ENCODE measurements around the gene PDE4B.
"Not testable (repeated sequence)": the region's sequence is repeated elsewhere in the genome, so short reads cannot be mapped to it uniquely, and the experiment has no call there.

The PDE4B gene

GRCh38 chr1:65817891-65818290 is 25.2 kb downstream of the PDE4B start:
- no peak for DNase-seq

- no peak for DNase-seq
Measured at GRCh38 chr1:65818966-65819365, 26.3 kb downstream of the PDE4B start.

- no peak for DNase-seq
Measured at GRCh38 chr1:65820983-65821382, 28.3 kb downstream of the PDE4B start.

- no peak for DNase-seq
Measured at GRCh38 chr1:65821386-65821785, 28.7 kb downstream of the PDE4B start.

GRCh38 chr1:65824103-65824502 is 31.4 kb downstream of the PDE4B start:
- no peak for DNase-seq

- no peak for DNase-seq
Measured at GRCh38 chr1:65825741-65826140, 33.0 kb downstream of the PDE4B start.

- no peak for DNase-seq
Measured at GRCh38 chr1:65826782-65827181, 34.1 kb downstream of the PDE4B start.

GRCh38 chr1:65827346-65827745 is 34.7 kb downstream of the PDE4B start:
- no peak for DNase-seq

GRCh38 chr1:65830306-65830705 is 37.6 kb downstream of the PDE4B start:
- no peak for DNase-seq

GRCh38 chr1:65832296-65832695 is 39.6 kb downstream of the PDE4B start:
- no peak for DNase-seq

- no peak for DNase-seq
Measured at GRCh38 chr1:65836686-65837085, 44.0 kb downstream of the PDE4B start.

- DNase-seq = no peak
Measured at GRCh38 chr1:65840683-65841082, 48.0 kb downstream of the PDE4B start.

- DNase-seq = no peak
Measured at GRCh38 chr1:65844296-65844695, 51.6 kb downstream of the PDE4B start.

- DNase-seq = no peak
Measured at GRCh38 chr1:65844821-65845534, 52.3 kb downstream of the PDE4B start.

- no peak for DNase-seq
Measured at GRCh38 chr1:65845535-65846060, 52.9 kb downstream of the PDE4B start.

- DNase-seq = no peak
Measured at GRCh38 chr1:65846866-65847265, 54.2 kb downstream of the PDE4B start.

GRCh38 chr1:65850281-65850680 is 57.6 kb downstream of the PDE4B start:
- DNase-seq = no peak

GRCh38 chr1:65856591-65856990 is 63.9 kb downstream of the PDE4B start:
- DNase-seq = not testable (repeated sequence)

- no peak for DNase-seq
Measured at GRCh38 chr1:65866439-65866838, 73.7 kb downstream of the PDE4B start.

GRCh38 chr1:65872301-65872700 is 79.6 kb downstream of the PDE4B start:
- no peak for DNase-seq

GRCh38 chr1:65878342-65878741 is 85.6 kb downstream of the PDE4B start:
- DNase-seq = not testable (repeated sequence)

- no peak for DNase-seq
Measured at GRCh38 chr1:65880611-65881010, 87.9 kb downstream of the PDE4B start.

GRCh38 chr1:65881067-65881594 is 88.4 kb downstream of the PDE4B start:
- DNase-seq = no peak

- DNase-seq = no peak
Measured at GRCh38 chr1:65882076-65882475, 89.4 kb downstream of the PDE4B start.

GRCh38 chr1:65889441-65889840 is 96.7 kb downstream of the PDE4B start:
- DNase-seq = no peak

Measured in activated CD4-positive, CD25-positive, alpha-beta regulatory T cell (primary cell).